ENCODE data around the gene CCDC117.
"Not testable (repeated sequence)": the region's sequence is repeated elsewhere in the genome, so short reads cannot be mapped to it uniquely, and the experiment has no call there.

CCDC117 gene

GRCh38 chr22:28821452-28821851 lies 49.0 kb downstream of the CCDC117 start:
- H2AFZ ChIP-seq (ENCODE audit: low read depth, low read length): no peak overlapping the region
- H2BK5ac ChIP-seq (ENCODE audit: low read depth, low read length, poor library complexity, severe bottlenecking): no peak overlapping the region
- no peak overlapping the region for H3K18ac ChIP-seq (ENCODE audit: low read depth in 1 of 2, low read length in 2 of 2)
- WGBS: 100% methylated on average over 1 of the region's 1 CpG
- H2BK120ac ChIP-seq (ENCODE audit: low read depth, low read length): no peak overlapping the region
- H3K27me3 ChIP-seq (ENCODE audit: control insufficient read depth in 1 of 2, insufficient read depth in 1 of 2, low read length in 2 of 2): no peaks in the 10 kb centered on the region
- H3K27ac ChIP-seq (ENCODE audit: low read length, poor library complexity, severe bottlenecking): no peak overlapping the region
- no peak overlapping the region for H4K8ac ChIP-seq (ENCODE audit: low read length)
- H3K9me3 ChIP-seq (ENCODE audit: control insufficient read depth, low read length): no peaks in the 10 kb centered on the region
- H3K79me1 ChIP-seq (replicated peaks; ENCODE audit: low read length, poor library complexity, severe bottlenecking): no peaks in the 10 kb centered on the region
- H3K14ac ChIP-seq (ENCODE audit: low read length in 2 of 2): no peak overlapping the region
- H3K36me3 ChIP-seq (ENCODE audit: control insufficient read depth in 1 of 2, insufficient read depth in 2 of 2, low read depth in 1 of 2, low read length in 2 of 2): peaks cover 0 to 14% of the 10 kb centered on the region in 2 experiments
- no peak overlapping the region for H3K4me3 ChIP-seq (ENCODE audit: insufficient read depth in 1 of 2, low read depth in 1 of 2, low read length in 2 of 2)
- H3K4ac ChIP-seq (ENCODE audit: low read depth in 1 of 2, low read length in 2 of 2): no peak overlapping the region
- no peak overlapping the region for H3K9ac ChIP-seq (ENCODE audit: low read length)
- no peak overlapping the region for H2AK5ac ChIP-seq (ENCODE audit: low read length, severe bottlenecking)
- H4K91ac ChIP-seq (ENCODE audit: low read length): no peak overlapping the region
- peaks cover 2% of the 10 kb centered on the region for H3K4me1 ChIP-seq (ENCODE audit: control insufficient read depth, insufficient read depth, low read depth, low read length)
- H2BK12ac ChIP-seq (ENCODE audit: low read length in 2 of 2): no peak overlapping the region
- no peak for DNase-seq
- H2BK15ac ChIP-seq (ENCODE audit: low read depth, poor library complexity, severe bottlenecking): no peak overlapping the region
- H3K23ac ChIP-seq (ENCODE audit: low read length in 2 of 2): no peak overlapping the region
- H3K4me2 ChIP-seq (ENCODE audit: low read length, poor library complexity, severe bottlenecking): no peak overlapping the region

- 95% methylated on average over 1 of the region's 4 CpGs for WGBS
- DNase-seq: no peak
Observed at GRCh38 chr22:28822930-28823551, 50.5 kb downstream of the CCDC117 start.

GRCh38 chr22:28824455-28824854 lies 52.0 kb downstream of the CCDC117 start:
- H2AK5ac ChIP-seq (ENCODE audit: low read length, severe bottlenecking); H4K91ac ChIP-seq (ENCODE audit: low read length); H3K27me3 ChIP-seq (ENCODE audit: control insufficient read depth in 1 of 2, insufficient read depth in 1 of 2, low read length in 2 of 2); H4K8ac ChIP-seq (ENCODE audit: low read length); H3K9me3 ChIP-seq (ENCODE audit: control insufficient read depth, low read length); H3K23ac ChIP-seq (ENCODE audit: low read length in 2 of 2); H3K27ac ChIP-seq (ENCODE audit: low read length, poor library complexity, severe bottlenecking); H2BK5ac ChIP-seq (ENCODE audit: low read depth, low read length, poor library complexity, severe bottlenecking); H3K18ac ChIP-seq (ENCODE audit: low read depth in 1 of 2, low read length in 2 of 2); H2AFZ ChIP-seq (ENCODE audit: low read depth, low read length); DNase-seq; H3K4me1 ChIP-seq (ENCODE audit: control insufficient read depth, insufficient read depth, low read depth, low read length); H3K4ac ChIP-seq (ENCODE audit: low read depth in 1 of 2, low read length in 2 of 2); H2BK12ac ChIP-seq (ENCODE audit: low read length in 2 of 2); H3K4me2 ChIP-seq (ENCODE audit: low read length, poor library complexity, severe bottlenecking); H3K9ac ChIP-seq (ENCODE audit: low read length); H3K79me1 ChIP-seq (replicated peaks; ENCODE audit: low read length, poor library complexity, severe bottlenecking); H3K14ac ChIP-seq (ENCODE audit: low read length in 2 of 2); H2BK120ac ChIP-seq (ENCODE audit: low read depth, low read length); H2BK15ac ChIP-seq (ENCODE audit: low read depth, poor library complexity, severe bottlenecking); H3K4me3 ChIP-seq (ENCODE audit: insufficient read depth in 1 of 2, low read depth in 1 of 2, low read length in 2 of 2): not testable (repeated sequence)
- 91% methylated on average over 9 of the region's 9 CpGs for WGBS
- peaks cover 0 to 14% of the 10 kb centered on the region in 2 experiments for H3K36me3 ChIP-seq (ENCODE audit: control insufficient read depth in 1 of 2, insufficient read depth in 2 of 2, low read depth in 1 of 2, low read length in 2 of 2)

More at GRCh38 chr22:28822930-28823551, 50.5 kb downstream of the CCDC117 start:
- Histone ChIP-seq H2BK120ac (ENCODE audit: low read depth, low read length) (no peak overlapping the region), H2BK5ac (ENCODE audit: low read depth, low read length, poor library complexity, severe bottlenecking) (no peak overlapping the region), H3K27me3 (ENCODE audit: control insufficient read depth in 1 of 2, insufficient read depth in 1 of 2, low read length in 2 of 2) (no peaks in the 10 kb centered on the region), H3K27ac (ENCODE audit: low read length, poor library complexity, severe bottlenecking) (no peak overlapping the region), H3K4me2 (ENCODE audit: low read length, poor library complexity, severe bottlenecking) (no peak overlapping the region), H3K9me3 (ENCODE audit: control insufficient read depth, low read length) (no peaks in the 10 kb centered on the region), H2AK5ac (ENCODE audit: low read length, severe bottlenecking) (no peak overlapping the region), H3K23ac (ENCODE audit: low read length in 2 of 2) (no peak overlapping the region), H3K4me3 (ENCODE audit: insufficient read depth in 1 of 2, low read depth in 1 of 2, low read length in 2 of 2) (no peak overlapping the region), H3K9ac (ENCODE audit: low read length) (no peak overlapping the region), H3K14ac (ENCODE audit: low read length in 2 of 2) (no peak overlapping the region), H4K91ac (ENCODE audit: low read length) (no peak overlapping the region), H3K18ac (ENCODE audit: low read depth in 1 of 2, low read length in 2 of 2) (no peak overlapping the region), H3K79me1 (replicated peaks; ENCODE audit: low read length, poor library complexity, severe bottlenecking) (no peaks in the 10 kb centered on the region), H3K4ac (ENCODE audit: low read depth in 1 of 2, low read length in 2 of 2) (no peak overlapping the region), H2BK12ac (ENCODE audit: low read length in 2 of 2) (no peak overlapping the region), H3K4me1 (ENCODE audit: control insufficient read depth, insufficient read depth, low read depth, low read length) (peaks cover 2% of the 10 kb centered on the region), H2AFZ (ENCODE audit: low read depth, low read length) (no peak overlapping the region), H3K36me3 (ENCODE audit: control insufficient read depth in 1 of 2, insufficient read depth in 2 of 2, low read depth in 1 of 2, low read length in 2 of 2) (peaks cover 0 to 14% of the 10 kb centered on the region in 2 experiments), H4K8ac (ENCODE audit: low read length) (no peak overlapping the region), H2BK15ac (ENCODE audit: low read depth, poor library complexity, severe bottlenecking) (no peak overlapping the region)

- not testable (repeated sequence) for H4K8ac ChIP-seq (ENCODE audit: low read length); H4K91ac ChIP-seq (ENCODE audit: low read length); H3K23ac ChIP-seq (ENCODE audit: low read length in 2 of 2); H2BK5ac ChIP-seq (ENCODE audit: low read depth, low read length, poor library complexity, severe bottlenecking); H3K4me1 ChIP-seq (ENCODE audit: control insufficient read depth, insufficient read depth, low read depth, low read length); H2AK5ac ChIP-seq (ENCODE audit: low read length, severe bottlenecking); H3K9ac ChIP-seq (ENCODE audit: low read length); H3K27me3 ChIP-seq (ENCODE audit: control insufficient read depth in 1 of 2, insufficient read depth in 1 of 2, low read length in 2 of 2); H3K18ac ChIP-seq (ENCODE audit: low read depth in 1 of 2, low read length in 2 of 2); H3K14ac ChIP-seq (ENCODE audit: low read length in 2 of 2); H3K27ac ChIP-seq (ENCODE audit: low read length, poor library complexity, severe bottlenecking); H2BK15ac ChIP-seq (ENCODE audit: low read depth, poor library complexity, severe bottlenecking); H3K79me1 ChIP-seq (replicated peaks; ENCODE audit: low read length, poor library complexity, severe bottlenecking); H3K4me3 ChIP-seq (ENCODE audit: insufficient read depth in 1 of 2, low read depth in 1 of 2, low read length in 2 of 2); DNase-seq; H3K4ac ChIP-seq (ENCODE audit: low read depth in 1 of 2, low read length in 2 of 2); H2BK12ac ChIP-seq (ENCODE audit: low read length in 2 of 2); H2BK120ac ChIP-seq (ENCODE audit: low read depth, low read length); H3K4me2 ChIP-seq (ENCODE audit: low read length, poor library complexity, severe bottlenecking); H3K9me3 ChIP-seq (ENCODE audit: control insufficient read depth, low read length); H2AFZ ChIP-seq (ENCODE audit: low read depth, low read length)
- H3K36me3 ChIP-seq (ENCODE audit: control insufficient read depth in 1 of 2, insufficient read depth in 2 of 2, low read depth in 1 of 2, low read length in 2 of 2): peaks cover 0 to 14% of the 10 kb centered on the region in 2 experiments
- WGBS: 100% methylated on average over 1 of the region's 4 CpGs
Observed at GRCh38 chr22:28826430-28826829, 53.9 kb downstream of the CCDC117 start.

Measured in mesenchymal stem cell (in vitro differentiated cells and primary cell).